HepG2 (cell line): ENCODE measurements around the gene GPR137. TPM values are rescaled to one million over a fixed set of nuclear protein-coding genes. Genes with fewer than 3 reads are reported as not detected.

Experiments used
- ATF5 ChIP-seq: sonication (generic); formaldehyde crosslinking; IDR thresholded peaks from 2 replicates; pipeline ENCODE4 v1.4.0; 2020; ENCODE audit warnings: mild to moderate bottlenecking, low read depth, missing genetic modification reagents
- ELF1 ChIP-seq: sonication (generic); formaldehyde crosslinking; IDR thresholded peaks from 2 replicates; pipeline ENCODE4 v1.4.0; 2020; ENCODE audit warnings: missing genetic modification reagents
- HBP1 ChIP-seq: IDR thresholded peaks from 2 replicates; pipeline ENCODE4 v1.6.1; 2016; ENCODE audit warnings: low read depth, control low read depth
- KLF6 ChIP-seq: IDR thresholded peaks from 2 replicates; pipeline ENCODE4 v1.8.0; 2016; ENCODE audit warnings: missing biosample characterization, missing genetic modification reagents
- MAF1 ChIP-seq: sonication (generic); formaldehyde crosslinking; IDR thresholded peaks from 2 replicates; pipeline ENCODE4 v1.5.0; 2020; ENCODE audit warnings: missing genetic modification reagents, borderline replicate concordance
- MZF1 ChIP-seq: sonication (generic); formaldehyde crosslinking; IDR thresholded peaks from 2 replicates; pipeline ENCODE4 v1.8.1; 2023; ENCODE audit warnings: mild to moderate bottlenecking, missing genetic modification reagents, borderline replicate concordance
- NFE2 ChIP-seq: sonication (generic); formaldehyde crosslinking; IDR thresholded peaks from 2 replicates; pipeline ENCODE4 v1.4.0; 2020; ENCODE audit warnings: missing genetic modification reagents
- NR2F1 ChIP-seq, 2 experiments: fragments of 450-650 bp in 1 of 2; formaldehyde crosslinking in 1 of 2; IDR thresholded peaks; 2 replicates each; pipeline versions ENCODE4 v1.5.0 to v1.6.1; 2016 to 2020; ENCODE audit warnings: mild to moderate bottlenecking in 1 of 2, missing compliant biosample characterization in 1 of 2, missing genetic modification reagents in 1 of 2, moderate library complexity in 1 of 2
- RXRA ChIP-seq: sonication (generic); formaldehyde crosslinking; IDR thresholded peaks from 2 replicates; pipeline ENCODE4 v1.5.1; 2020; ENCODE audit warnings: missing genetic modification reagents
- SAP130 ChIP-seq: IDR thresholded peaks from 2 replicates; pipeline ENCODE4 v1.6.1; 2016; ENCODE audit warnings: low read depth
- TBX2 ChIP-seq: sonication (generic); formaldehyde crosslinking; IDR thresholded peaks from 2 replicates; pipeline ENCODE4 v1.5.0; 2020; ENCODE audit warnings: missing genetic modification reagents, mild to moderate bottlenecking, borderline replicate concordance
- THYN1 ChIP-seq: sonication (generic); formaldehyde crosslinking; IDR thresholded peaks from 2 replicates; pipeline ENCODE4 v1.8.1; 2023; ENCODE audit warnings: low read depth, mild to moderate bottlenecking, moderate library complexity, missing genetic modification reagents, borderline replicate concordance
- TSC22D2 ChIP-seq: sonication (generic); formaldehyde crosslinking; IDR thresholded peaks from 2 replicates; pipeline ENCODE4 v1.5.1; 2020; ENCODE audit warnings: missing genetic modification reagents, mild to moderate bottlenecking, borderline replicate concordance
- XBP1 ChIP-seq: sonication (generic); formaldehyde crosslinking; IDR thresholded peaks from 2 replicates; pipeline ENCODE4 v1.5.0; 2020; ENCODE audit warnings: missing genetic modification reagents
- ZNF101 ChIP-seq: sonication (generic); formaldehyde crosslinking; IDR thresholded peaks from 2 replicates; pipeline ENCODE4 v1.4.0; 2020; ENCODE audit warnings: mild to moderate bottlenecking, low read depth, missing genetic modification reagents, borderline replicate concordance
- ZNF24 ChIP-seq: fragments of 450-650 bp; IDR thresholded peaks from 2 replicates; pipeline ENCODE4 v1.6.1; 2017; ENCODE audit warnings: antibody characterized with exemption, mild to moderate bottlenecking
- ZNF569 ChIP-seq: sonication (generic); formaldehyde crosslinking; IDR thresholded peaks from 2 replicates; pipeline ENCODE4 v1.5.0; 2020; ENCODE audit warnings: mild to moderate bottlenecking, missing genetic modification reagents, moderate library complexity, borderline replicate concordance
- ZNF572 ChIP-seq: sonication (generic); formaldehyde crosslinking; IDR thresholded peaks from 2 replicates; pipeline ENCODE4 v1.5.1; 2020; ENCODE audit warnings: mild to moderate bottlenecking, missing genetic modification reagents
- ZNF777 ChIP-seq: sonication (generic); formaldehyde crosslinking; IDR thresholded peaks from 2 replicates; pipeline ENCODE4 v1.4.0; 2020; ENCODE audit warnings: missing genetic modification reagents
- ZNF788 ChIP-seq: sonication (generic); formaldehyde crosslinking; IDR thresholded peaks from 2 replicates; pipeline ENCODE4 v1.5.0; 2020; ENCODE audit warnings: mild to moderate bottlenecking, missing genetic modification reagents, borderline replicate concordance
- polyA plus RNA-seq, 8 experiments: library from polyadenylated mRNA; depleted of rRNA in 3 of 8; stranded (reverse) in 7 of 8; unstranded in 1 of 8; fragments of >200 nt; fragmentation: Illumina TruSeq in 4 of 8; extraction: Trizol in 4 of 8; gene quantifications; 2 replicates each; pipeline versions ENCODE4 v1.2.1 to v1.2.3, GENCODE V29; 2011 to 2016; ENCODE audit warnings: low read depth in 4 of 8, missing spikeins in 1 of 8, mixed read lengths in 1 of 8; ENCODE audit not compliant: insufficient read depth in 1 of 8
- total RNA-seq, 5 experiments: library from RNA; depleted of rRNA; stranded (reverse); fragments of >200 nt; fragmentation: Illumina TruSeq; extraction: Trizol; gene quantifications; 2 replicates each; pipeline ENCODE4 v1.2.3, GENCODE V29; 2016; ENCODE audit warnings: low read depth in 1 of 5
- TF ChIP-seq, protein P1 (sequence below): sonication (generic); formaldehyde crosslinking; IDR thresholded peaks from 2 replicates; pipeline ENCODE4 v1.5.1; 2020; ENCODE audit warnings: missing genetic modification reagents, mild to moderate bottlenecking, borderline replicate concordance
- TF ChIP-seq, protein P2 (sequence below): sonication (generic); formaldehyde crosslinking; IDR thresholded peaks from 2 replicates; pipeline ENCODE4 v1.4.0; 2020; ENCODE audit warnings: missing genetic modification reagents
- TF ChIP-seq, protein P3 (sequence below): sonication (generic); formaldehyde crosslinking; conservative IDR thresholded peaks from 2 replicates; pipeline ENCODE4 v1.4.0; 2020; ENCODE audit warnings: missing genetic modification reagents

GPR137 gene
- total and polyA plus RNA-seq, 2 of the 13 experiments (the other 11 are each of a cell fraction or from before 2014, with no cell fraction given) = 8.5 to 13.2 TPM

- TF ChIP-seq ATF5 (no peak), ZNF788 (no peak), ZNF777 (CRISPR knock-in tag) (peak; percentile 72), ZNF569 (no peak), MAF1 (CRISPR knock-in tag) (peak; percentile 78), ZNF24 (peak; percentile 40; the same call in 1 of the 2 replicates), TBX2 (CRISPR knock-in tag) (no peak), SAP130 (CRISPR knock-in tag) (peak; percentile 49; the same call in 1 of the 2 replicates), RXRA (peak; percentile 55; the same call in 1 of the 2 replicates), MZF1 (CRISPR knock-in tag) (no peak), ZNF572 (CRISPR knock-in tag) (no peak), ELF1 (CRISPR knock-in tag) (peak; percentile 44; the same call in 1 of the 2 replicates), XBP1 (no peak), KLF6 (CRISPR knock-in tag) (0 out of 2 replicates have a peak, but pooled peaks have one; percentile 26), THYN1 (CRISPR knock-in tag) (no peak), HBP1 (CRISPR knock-in tag) (peak; percentile 58; the same call in 1 of the 2 replicates), NR2F1 (CRISPR knock-in tag; IDR thresholded peaks at IDR 0.05) (0 out of 4 replicates have a peak, but pooled peaks of 1 of the 2 experiments have one; percentile 11), ZNF101 (CRISPR knock-in tag) (no peak), TSC22D2 (peak; percentile 78; the same call in 1 of the 2 replicates), NFE2 (CRISPR knock-in tag) (no peak)
- TF ChIP-seq, protein P1, sequence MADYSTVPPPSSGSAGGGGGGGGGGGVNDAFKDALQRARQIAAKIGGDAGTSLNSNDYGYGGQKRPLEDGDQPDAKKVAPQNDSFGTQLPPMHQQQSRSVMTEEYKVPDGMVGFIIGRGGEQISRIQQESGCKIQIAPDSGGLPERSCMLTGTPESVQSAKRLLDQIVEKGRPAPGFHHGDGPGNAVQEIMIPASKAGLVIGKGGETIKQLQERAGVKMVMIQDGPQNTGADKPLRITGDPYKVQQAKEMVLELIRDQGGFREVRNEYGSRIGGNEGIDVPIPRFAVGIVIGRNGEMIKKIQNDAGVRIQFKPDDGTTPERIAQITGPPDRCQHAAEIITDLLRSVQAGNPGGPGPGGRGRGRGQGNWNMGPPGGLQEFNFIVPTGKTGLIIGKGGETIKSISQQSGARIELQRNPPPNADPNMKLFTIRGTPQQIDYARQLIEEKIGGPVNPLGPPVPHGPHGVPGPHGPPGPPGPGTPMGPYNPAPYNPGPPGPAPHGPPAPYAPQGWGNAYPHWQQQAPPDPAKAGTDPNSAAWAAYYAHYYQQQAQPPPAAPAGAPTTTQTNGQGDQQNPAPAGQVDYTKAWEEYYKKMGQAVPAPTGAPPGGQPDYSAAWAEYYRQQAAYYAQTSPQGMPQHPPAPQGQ (CRISPR knock-in tag) = 0 out of 2 replicates have a peak, but pooled peaks have one; percentile 48
- TF ChIP-seq, protein P2, sequence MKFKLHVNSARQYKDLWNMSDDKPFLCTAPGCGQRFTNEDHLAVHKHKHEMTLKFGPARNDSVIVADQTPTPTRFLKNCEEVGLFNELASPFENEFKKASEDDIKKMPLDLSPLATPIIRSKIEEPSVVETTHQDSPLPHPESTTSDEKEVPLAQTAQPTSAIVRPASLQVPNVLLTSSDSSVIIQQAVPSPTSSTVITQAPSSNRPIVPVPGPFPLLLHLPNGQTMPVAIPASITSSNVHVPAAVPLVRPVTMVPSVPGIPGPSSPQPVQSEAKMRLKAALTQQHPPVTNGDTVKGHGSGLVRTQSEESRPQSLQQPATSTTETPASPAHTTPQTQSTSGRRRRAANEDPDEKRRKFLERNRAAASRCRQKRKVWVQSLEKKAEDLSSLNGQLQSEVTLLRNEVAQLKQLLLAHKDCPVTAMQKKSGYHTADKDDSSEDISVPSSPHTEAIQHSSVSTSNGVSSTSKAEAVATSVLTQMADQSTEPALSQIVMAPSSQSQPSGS (CRISPR knock-in tag) = no peak; the same call in 1 of the 2 replicates
- TF ChIP-seq, protein P3, sequence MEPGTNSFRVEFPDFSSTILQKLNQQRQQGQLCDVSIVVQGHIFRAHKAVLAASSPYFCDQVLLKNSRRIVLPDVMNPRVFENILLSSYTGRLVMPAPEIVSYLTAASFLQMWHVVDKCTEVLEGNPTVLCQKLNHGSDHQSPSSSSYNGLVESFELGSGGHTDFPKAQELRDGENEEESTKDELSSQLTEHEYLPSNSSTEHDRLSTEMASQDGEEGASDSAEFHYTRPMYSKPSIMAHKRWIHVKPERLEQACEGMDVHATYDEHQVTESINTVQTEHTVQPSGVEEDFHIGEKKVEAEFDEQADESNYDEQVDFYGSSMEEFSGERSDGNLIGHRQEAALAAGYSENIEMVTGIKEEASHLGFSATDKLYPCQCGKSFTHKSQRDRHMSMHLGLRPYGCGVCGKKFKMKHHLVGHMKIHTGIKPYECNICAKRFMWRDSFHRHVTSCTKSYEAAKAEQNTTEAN (CRISPR knock-in tag) = peak; percentile 54
These were observed 18.8 kb downstream of the GPR137 start (continued) for GRCh38 chr11:64304316-64305072.
